Endothelial cell of umbilical vein (primary cell): Measurements from ENCODE around the gene SMIM44. TPM values are rescaled to one million over a fixed set of nuclear protein-coding genes. Genes with fewer than 3 reads are reported as not detected.

Experiments
- BruUV-seq: library from RNA; stranded (reverse); fragments of 400-500 nt; replicated peaks from 2 replicates; lab custom pipeline; 2021; lab: Mats Ljungman, UMichigan
- CTCF ChIA-PET: fragments of 300-600, 350-600 bp; sonication (Branson Sonifier 250); formaldehyde crosslinking; loops from one replicate; lab custom pipeline; 2021; ENCODE audit warnings: antibody characterized with exemption, inconsistent platforms; lab: Charles Lee
- POLR2A ChIA-PET: fragments of 300-600, 350-600 bp; sonication (Branson Sonifier 250); formaldehyde crosslinking; loops from one replicate; lab custom pipeline; 2021; ENCODE audit warnings: antibody characterized with exemption, inconsistent platforms; lab: Charles Lee
- DNase-seq: peaks from one replicate; pipeline ENCODE4 v3.0.0-alpha.2; 2011; ENCODE audit warnings: low read depth, low spot score
- FAIRE-seq: peaks from 2 replicates; lab custom pipeline; 2011; peaks lifted over from hg19 to GRCh38; lab: Jason Lieb, UNC
- H2AFZ ChIP-seq: 2 replicates; pipeline ENCODE4 v1.6.0; 2012; ENCODE audit warnings: low read depth, low read length, control low read depth, inconsistent platforms
- H3K27ac ChIP-seq: 2 replicates; pipeline ENCODE4 v1.5.1; 2011; ENCODE audit warnings: low read depth, mild to moderate bottlenecking, control low read depth, low read length, moderate library complexity; ENCODE audit not compliant: insufficient read depth
- H3K27me3 ChIP-seq, 2 experiments: 2 replicates each; pipeline versions ENCODE4 v1.6.0 to v1.6.1; 2011; ENCODE audit warnings: low read length in 2 of 2, mixed read lengths in 1 of 2; ENCODE audit not compliant: control insufficient read depth in 2 of 2, insufficient read depth in 2 of 2
- H3K36me3 ChIP-seq, 2 experiments: 2 replicates in 1 of 2; 3 replicates in 1 of 2; pipeline ENCODE4 v1.5.1; 2011; ENCODE audit warnings: low read length in 2 of 2, mild to moderate bottlenecking in 1 of 2, moderate library complexity in 1 of 2; ENCODE audit not compliant: control insufficient read depth in 2 of 2, insufficient read depth in 2 of 2; ENCODE audit errors: extremely low read depth in 1 of 2
- H3K4me1 ChIP-seq: 3 replicates; pipeline ENCODE4 v1.5.1; 2011; ENCODE audit warnings: mild to moderate bottlenecking, low read length; ENCODE audit not compliant: control insufficient read depth, insufficient read depth; ENCODE audit errors: extremely low read depth
- H3K4me2 ChIP-seq: 2 replicates; pipeline ENCODE4 v1.6.1; 2011; ENCODE audit warnings: low read length, control low read depth, mixed read lengths; ENCODE audit not compliant: insufficient read depth
- H3K4me3 ChIP-seq, 3 experiments: fragments of 200-600 bp in 1 of 3; sonication (generic), shearing (Covaris generic) in 1 of 3; replicated peaks in 1 of 3; 2 replicates each; pipeline ENCODE4 v1.5.1; 2011 to 2016; ENCODE audit warnings: control low read depth in 3 of 3, low read length in 3 of 3, mild to moderate bottlenecking in 2 of 3, inconsistent platforms in 1 of 3, low read depth in 1 of 3, moderate library complexity in 1 of 3; ENCODE audit not compliant: insufficient read depth in 1 of 3
- H3K79me2 ChIP-seq: 2 replicates; pipeline ENCODE4 v1.6.0; 2012; ENCODE audit warnings: low read length, inconsistent platforms; ENCODE audit not compliant: control insufficient read depth, insufficient read depth
- H3K9ac ChIP-seq: replicated peaks from 2 replicates; pipeline ENCODE3; 2011; ENCODE audit warnings: low read length, control low read depth; ENCODE audit not compliant: insufficient read depth; ENCODE audit errors: extremely low read depth
- H3K9me1 ChIP-seq: replicated peaks from 3 replicates; pipeline ENCODE4 v1.6.0; 2011; ENCODE audit warnings: mild to moderate bottlenecking, low read length; ENCODE audit not compliant: control insufficient read depth, insufficient read depth; ENCODE audit errors: extremely low read depth
- H3K9me3 ChIP-seq: replicated peaks from 2 replicates; pipeline ENCODE4 v1.5.1; 2012; ENCODE audit warnings: low read length, inconsistent platforms; ENCODE audit not compliant: control insufficient read depth, insufficient read depth
- H4K20me1 ChIP-seq: replicated peaks from 2 replicates; pipeline ENCODE3; 2011; ENCODE audit warnings: mild to moderate bottlenecking, low read length; ENCODE audit not compliant: control insufficient read depth, insufficient read depth; ENCODE audit errors: extremely low read depth
- EZH2 ChIP-seq: IDR thresholded peaks from 2 replicates; pipeline ENCODE4 v1.6.1; 2012; ENCODE audit warnings: borderline replicate concordance, low read depth, mild to moderate bottlenecking, moderate library complexity, low read length, inconsistent platforms; ENCODE audit not compliant: severe bottlenecking
- FOS ChIP-seq: IDR thresholded peaks from 2 replicates; pipeline ENCODE4 v1.6.1; 2011; ENCODE audit warnings: mild to moderate bottlenecking, low read length, moderate library complexity, borderline replicate concordance; ENCODE audit not compliant: insufficient read depth
- GATA2 ChIP-seq: IDR thresholded peaks from 2 replicates; pipeline ENCODE4 v1.7.0; 2011; ENCODE audit warnings: low read depth, mild to moderate bottlenecking, moderate library complexity, mixed read lengths, low read length; ENCODE audit not compliant: insufficient read length, insufficient read depth
- JUN ChIP-seq: IDR thresholded peaks from 2 replicates; pipeline ENCODE4 v1.6.1; 2011; ENCODE audit warnings: borderline replicate concordance, low read depth; ENCODE audit not compliant: insufficient read length, insufficient read depth
- MYC ChIP-seq: IDR thresholded peaks from one replicate; pipeline ENCODE4 v1.6.1; 2011; ENCODE audit warnings: mild to moderate bottlenecking, low read depth, low read length
- POLR2A ChIP-seq: IDR thresholded peaks from 2 replicates; pipeline ENCODE4 v1.6.1; 2012; ENCODE audit warnings: low read depth, mild to moderate bottlenecking, control low read depth, low read length
- POLR2AphosphoS5 ChIP-seq: IDR thresholded peaks from 2 replicates; pipeline ENCODE4 v1.6.1; 2012; ENCODE audit warnings: low read depth, mild to moderate bottlenecking, control low read depth, low read length, moderate library complexity; ENCODE audit not compliant: insufficient read depth
- dilution Hi-C: fragments of 300-500 bp; cut with MboI; formaldehyde crosslinking; loops from one replicate; pipeline ENCODE4 v1.15.0; 2019; ENCODE audit warnings: low sequenced_read_pairs; ENCODE audit not compliant: extremely low pct_ligation_motif_present
- intact Hi-C: fragments of 100-400 bp; cut with micrococcal nuclease; formaldehyde crosslinking; loops from one replicate; pipeline ENCODE4 v1.10.0; 2022
- polyA plus RNA-seq, 4 experiments: library from polyadenylated mRNA; depleted of rRNA in 3 of 4; stranded (reverse) in 3 of 4; unstranded in 1 of 4; fragments of >200 nt; gene quantifications; 2 replicates each; pipeline versions ENCODE4 v1.2.1 to v1.2.3, GENCODE V29; 2011 to 2012; ENCODE audit warnings: missing spikeins in 1 of 4
- total RNA-seq: library from RNA; stranded (reverse); gene quantifications from 2 replicates; pipeline ENCODE4 v1.2.3, GENCODE V29; 2021
- TF ChIP-seq, protein P1 (sequence below), 2 donors: IDR thresholded peaks; 1 replicate in 1 of 2; 2 replicates in 1 of 2; pipeline ENCODE4 v1.5.1; 2011; ENCODE audit warnings: low read length in 2 of 2, mild to moderate bottlenecking in 2 of 2, moderate library complexity in 2 of 2, control low read depth in 1 of 2, inconsistent platforms in 1 of 2, low read depth in 1 of 2; ENCODE audit not compliant: insufficient read depth in 1 of 2; ENCODE audit errors: extremely low read depth in 1 of 2
- TF ChIP-seq, protein P2 (sequence below): IDR thresholded peaks from 2 replicates; pipeline ENCODE4 v1.6.1; 2011; ENCODE audit not compliant: insufficient read depth, insufficient read length

SMIM44 gene
- total and polyA plus RNA-seq, 2 donors (not counting 3 experiments of a cell fraction or from before 2014, with no cell fraction given) = not detected

- no TSS peak for BruUV-seq
- FAIRE-seq = no peak
Measured at GRCh38 chr19:3478409-3479176, 4.6 kb downstream of the SMIM44 start.

More at GRCh38 chr19:3478409-3479176, 4.6 kb downstream of the SMIM44 start:
- DNase-seq = no peak
- dilution Hi-C loops = no loop called here
- ChIA-PET POLR2A (no interaction called here), CTCF (interaction anchor here (0.6 to 1.5 kb wide), 5 partner anchors 9 to 976 kb away, joined by 4 to 8 read pairs (median 5); no protein-coding TSS in a partner anchor)
- H3K9me1 ChIP-seq = no peaks in the 10 kb centered on the region
- H3K79me2 ChIP-seq = no peaks in the 10 kb centered on the region
- no peak overlapping the region for H3K4me3 ChIP-seq
- no peak overlapping the region for H3K9ac ChIP-seq
- H3K4me1 ChIP-seq = no peaks in the 10 kb centered on the region
- H3K4me2 ChIP-seq = no peak overlapping the region
- peaks cover 3 to 11% of the 10 kb centered on the region in 2 experiments for H3K27me3 ChIP-seq
- H4K20me1 ChIP-seq = no peaks in the 10 kb centered on the region
- no peak overlapping the region for H3K27ac ChIP-seq
- no peaks in the 10 kb centered on the region for H3K36me3 ChIP-seq
- TF ChIP-seq, protein P1, sequence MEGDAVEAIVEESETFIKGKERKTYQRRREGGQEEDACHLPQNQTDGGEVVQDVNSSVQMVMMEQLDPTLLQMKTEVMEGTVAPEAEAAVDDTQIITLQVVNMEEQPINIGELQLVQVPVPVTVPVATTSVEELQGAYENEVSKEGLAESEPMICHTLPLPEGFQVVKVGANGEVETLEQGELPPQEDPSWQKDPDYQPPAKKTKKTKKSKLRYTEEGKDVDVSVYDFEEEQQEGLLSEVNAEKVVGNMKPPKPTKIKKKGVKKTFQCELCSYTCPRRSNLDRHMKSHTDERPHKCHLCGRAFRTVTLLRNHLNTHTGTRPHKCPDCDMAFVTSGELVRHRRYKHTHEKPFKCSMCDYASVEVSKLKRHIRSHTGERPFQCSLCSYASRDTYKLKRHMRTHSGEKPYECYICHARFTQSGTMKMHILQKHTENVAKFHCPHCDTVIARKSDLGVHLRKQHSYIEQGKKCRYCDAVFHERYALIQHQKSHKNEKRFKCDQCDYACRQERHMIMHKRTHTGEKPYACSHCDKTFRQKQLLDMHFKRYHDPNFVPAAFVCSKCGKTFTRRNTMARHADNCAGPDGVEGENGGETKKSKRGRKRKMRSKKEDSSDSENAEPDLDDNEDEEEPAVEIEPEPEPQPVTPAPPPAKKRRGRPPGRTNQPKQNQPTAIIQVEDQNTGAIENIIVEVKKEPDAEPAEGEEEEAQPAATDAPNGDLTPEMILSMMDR (IDR thresholded peaks at IDR 0.05; ENCODE audit: extremely low read depth in 1 of 2, insufficient read depth in 1 of 2, low read depth in 1 of 2, low read length in 2 of 2) = no peak
- TF ChIP-seq EZH2 (no peak), JUN (no peak), POLR2A (no peak), GATA2 (no peak), MYC (no peak), FOS (no peak), POLR2AphosphoS5 (no peak)
- TF ChIP-seq, protein P2, sequence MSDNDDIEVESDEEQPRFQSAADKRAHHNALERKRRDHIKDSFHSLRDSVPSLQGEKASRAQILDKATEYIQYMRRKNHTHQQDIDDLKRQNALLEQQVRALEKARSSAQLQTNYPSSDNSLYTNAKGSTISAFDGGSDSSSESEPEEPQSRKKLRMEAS = no peak
- intact Hi-C loops = no loop called here
- H2AFZ ChIP-seq = no peak overlapping the region
- no peaks in the 10 kb centered on the region for H3K9me3 ChIP-seq
